BJ (cell line): Measurements from ENCODE around the gene OBP2A. TPM values are rescaled to one million over a fixed set of nuclear protein-coding genes. Genes with fewer than 3 reads are reported as not detected.
A peak's percentile ranks its signal among the peaks of the same experiment; 100 is the strongest.

Experiments used
- CTCF ChIA-PET: fragments of 350-600 bp; formaldehyde crosslinking; extraction: SDS; loops from one replicate; lab custom pipeline; 2021; ENCODE audit warnings: antibody characterized with exemption, inconsistent platforms; lab: Yijun Ruan, JAX
- POLR2A ChIA-PET: fragments of 300-600 bp; sonication (Branson Sonifier 250); formaldehyde crosslinking; extraction: SDS; loops from one replicate; lab custom pipeline; 2021; ENCODE audit warnings: antibody characterized with exemption; lab: Charles Lee
- DNase-seq: peaks from one replicate; pipeline ENCODE4 v3.0.0-alpha.2; 2011; ENCODE audit warnings: low read depth
- H3K27me3 ChIP-seq: 2 replicates; pipeline ENCODE4 v1.6.0; 2011; ENCODE audit warnings: low read length; ENCODE audit not compliant: control insufficient read depth, insufficient read depth
- H3K36me3 ChIP-seq: 2 replicates; pipeline ENCODE4 v1.5.1; 2011; ENCODE audit warnings: low read length; ENCODE audit not compliant: control insufficient read depth, insufficient read depth
- H3K4me3 ChIP-seq: 2 replicates; pipeline ENCODE4 v1.5.1; 2011; ENCODE audit warnings: low read depth, mild to moderate bottlenecking, control low read depth, low read length
- polyA plus RNA-seq: library from polyadenylated mRNA; depleted of rRNA; stranded (reverse); fragments of >200 nt; gene quantifications from 2 replicates; pipeline ENCODE4 v1.2.3, GENCODE V29; 2011
- TF ChIP-seq, protein P1 (sequence below): IDR thresholded peaks from 2 replicates; pipeline ENCODE4 v1.5.1; 2011; ENCODE audit warnings: low read depth, mild to moderate bottlenecking, control low read depth, inconsistent platforms, low read length, moderate library complexity; ENCODE audit not compliant: insufficient read depth

Gene OBP2A
- polyA plus RNA-seq, 1 experiment = not detected

DNA sequence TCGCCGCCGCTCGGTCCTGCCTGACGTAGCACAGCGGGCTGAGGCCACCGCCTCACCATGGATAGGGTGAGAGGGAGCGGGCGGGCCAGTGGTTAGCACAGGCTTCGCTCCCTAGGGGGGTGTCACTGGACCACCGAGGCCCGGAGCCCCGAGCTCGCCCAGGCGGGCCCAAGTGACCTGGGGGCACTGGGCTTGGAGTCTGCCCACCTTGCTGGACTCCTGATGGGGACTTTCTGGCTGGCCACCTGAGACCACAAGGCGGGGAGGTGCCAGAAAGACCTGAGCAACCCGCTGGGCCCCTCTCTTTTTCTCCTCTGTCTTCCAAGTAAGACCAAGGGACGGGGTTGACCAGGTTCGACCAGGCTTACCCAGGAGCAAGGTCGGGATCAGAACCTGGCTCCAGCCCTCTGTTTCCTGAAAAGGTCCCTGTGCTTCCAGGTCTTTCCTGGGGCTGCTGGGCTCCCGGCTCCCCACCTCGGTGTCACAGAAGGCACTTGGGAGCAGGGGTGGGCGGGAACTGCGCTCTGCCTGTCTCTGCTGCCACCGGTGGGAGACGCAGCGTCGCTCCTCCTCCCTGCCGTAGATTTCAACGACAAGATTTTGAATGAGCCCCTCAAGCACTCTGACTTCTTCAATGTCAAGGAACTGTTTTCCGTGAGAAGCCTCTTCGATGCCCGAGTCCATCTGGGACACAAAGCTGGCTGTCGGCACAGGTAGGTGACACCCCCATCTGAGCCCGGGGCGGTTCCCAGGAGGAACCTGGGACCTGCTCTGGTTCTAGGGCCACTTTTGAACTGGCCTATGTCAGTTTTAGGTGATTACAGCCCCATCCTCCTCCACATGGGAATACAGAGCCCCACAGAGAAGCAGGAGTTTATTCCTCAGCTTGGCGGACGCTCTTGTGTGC lies 44.4 kb upstream of the OBP2A start:
- ChIA-PET POLR2A (no interaction called here), CTCF (no interaction called here)
- no peak for DNase-seq
- TF ChIP-seq, protein P1, sequence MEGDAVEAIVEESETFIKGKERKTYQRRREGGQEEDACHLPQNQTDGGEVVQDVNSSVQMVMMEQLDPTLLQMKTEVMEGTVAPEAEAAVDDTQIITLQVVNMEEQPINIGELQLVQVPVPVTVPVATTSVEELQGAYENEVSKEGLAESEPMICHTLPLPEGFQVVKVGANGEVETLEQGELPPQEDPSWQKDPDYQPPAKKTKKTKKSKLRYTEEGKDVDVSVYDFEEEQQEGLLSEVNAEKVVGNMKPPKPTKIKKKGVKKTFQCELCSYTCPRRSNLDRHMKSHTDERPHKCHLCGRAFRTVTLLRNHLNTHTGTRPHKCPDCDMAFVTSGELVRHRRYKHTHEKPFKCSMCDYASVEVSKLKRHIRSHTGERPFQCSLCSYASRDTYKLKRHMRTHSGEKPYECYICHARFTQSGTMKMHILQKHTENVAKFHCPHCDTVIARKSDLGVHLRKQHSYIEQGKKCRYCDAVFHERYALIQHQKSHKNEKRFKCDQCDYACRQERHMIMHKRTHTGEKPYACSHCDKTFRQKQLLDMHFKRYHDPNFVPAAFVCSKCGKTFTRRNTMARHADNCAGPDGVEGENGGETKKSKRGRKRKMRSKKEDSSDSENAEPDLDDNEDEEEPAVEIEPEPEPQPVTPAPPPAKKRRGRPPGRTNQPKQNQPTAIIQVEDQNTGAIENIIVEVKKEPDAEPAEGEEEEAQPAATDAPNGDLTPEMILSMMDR = no peak
- no peaks in the 10 kb centered on the region for H3K27me3 ChIP-seq
- peaks cover 30% of the 10 kb centered on the region for H3K36me3 ChIP-seq
- peak overlapping the region; percentile 91 for H3K4me3 ChIP-seq

DNA sequence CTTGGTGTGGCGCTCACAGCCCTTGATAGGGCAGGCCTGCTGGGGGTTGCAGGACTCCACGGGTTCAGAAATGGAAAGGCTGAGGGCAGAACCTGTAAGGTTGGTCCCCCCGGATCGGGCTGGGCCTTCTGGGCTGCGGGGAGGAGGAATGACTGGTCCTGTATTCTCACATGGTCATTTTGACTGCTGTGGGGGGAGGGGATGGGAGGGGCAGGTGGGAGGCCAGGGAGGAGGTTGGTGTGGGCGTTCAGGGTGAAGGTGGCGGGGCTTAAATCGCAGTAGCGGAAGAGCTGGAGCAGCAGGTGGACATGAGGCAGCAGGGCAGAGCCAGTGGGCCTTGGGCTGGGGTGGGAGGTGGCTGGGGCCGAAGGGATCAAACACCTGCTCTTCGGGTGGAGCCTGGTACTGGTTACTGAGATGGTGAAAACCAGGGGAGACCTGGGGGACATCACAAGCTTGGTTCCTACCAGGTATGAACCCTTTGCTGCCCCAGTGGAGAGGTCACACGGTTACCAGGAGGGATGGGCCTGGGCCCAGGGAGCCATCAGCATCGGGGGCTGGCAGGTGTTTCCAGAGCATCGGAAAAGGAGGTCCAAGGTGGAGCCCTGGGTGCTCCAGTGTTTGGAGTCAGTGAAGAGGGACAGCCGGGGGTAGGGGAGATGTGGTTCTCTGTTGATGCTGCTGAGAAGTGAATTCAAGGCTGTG lies 43.6 kb upstream of the OBP2A start:
- ChIA-PET POLR2A (no interaction called here), CTCF (no interaction called here)
- no peaks in the 10 kb centered on the region for H3K27me3 ChIP-seq
- DNase-seq = no peak
- TF ChIP-seq, protein P1 = no peak
- no peak overlapping the region; the same call in 1 of the 2 replicates for H3K4me3 ChIP-seq
- H3K36me3 ChIP-seq = peaks cover 30% of the 10 kb centered on the region

DNA sequence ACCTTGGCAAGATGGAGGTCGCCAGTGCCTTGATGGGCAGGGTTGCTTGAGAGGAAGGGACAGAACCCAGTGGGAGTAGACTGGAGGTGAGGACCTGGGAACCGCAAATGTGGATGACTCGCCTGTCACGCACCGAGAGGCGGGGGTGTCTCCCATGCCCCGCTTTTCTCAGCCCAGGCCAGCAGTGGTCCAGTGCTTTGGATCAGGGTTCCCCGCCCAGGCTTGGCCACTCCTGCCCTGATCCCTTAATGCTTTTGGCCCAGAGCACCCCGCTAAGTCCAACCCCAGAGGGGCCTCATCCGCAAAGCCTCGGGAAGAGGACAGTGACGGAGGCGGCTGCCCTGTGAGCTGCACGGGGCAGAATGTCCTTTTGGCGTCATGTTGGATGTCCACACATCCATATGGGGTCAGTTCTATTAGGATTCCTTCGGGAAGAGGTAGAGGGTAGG lies 43.0 kb upstream of the OBP2A start:
- H3K4me3 ChIP-seq = no peak overlapping the region
- CTCF ChIA-PET = interaction anchor here (3.3 kb wide), 1 partner anchor 22 kb away, joined by 10 read pairs; no protein-coding TSS in a partner anchor

DNA sequence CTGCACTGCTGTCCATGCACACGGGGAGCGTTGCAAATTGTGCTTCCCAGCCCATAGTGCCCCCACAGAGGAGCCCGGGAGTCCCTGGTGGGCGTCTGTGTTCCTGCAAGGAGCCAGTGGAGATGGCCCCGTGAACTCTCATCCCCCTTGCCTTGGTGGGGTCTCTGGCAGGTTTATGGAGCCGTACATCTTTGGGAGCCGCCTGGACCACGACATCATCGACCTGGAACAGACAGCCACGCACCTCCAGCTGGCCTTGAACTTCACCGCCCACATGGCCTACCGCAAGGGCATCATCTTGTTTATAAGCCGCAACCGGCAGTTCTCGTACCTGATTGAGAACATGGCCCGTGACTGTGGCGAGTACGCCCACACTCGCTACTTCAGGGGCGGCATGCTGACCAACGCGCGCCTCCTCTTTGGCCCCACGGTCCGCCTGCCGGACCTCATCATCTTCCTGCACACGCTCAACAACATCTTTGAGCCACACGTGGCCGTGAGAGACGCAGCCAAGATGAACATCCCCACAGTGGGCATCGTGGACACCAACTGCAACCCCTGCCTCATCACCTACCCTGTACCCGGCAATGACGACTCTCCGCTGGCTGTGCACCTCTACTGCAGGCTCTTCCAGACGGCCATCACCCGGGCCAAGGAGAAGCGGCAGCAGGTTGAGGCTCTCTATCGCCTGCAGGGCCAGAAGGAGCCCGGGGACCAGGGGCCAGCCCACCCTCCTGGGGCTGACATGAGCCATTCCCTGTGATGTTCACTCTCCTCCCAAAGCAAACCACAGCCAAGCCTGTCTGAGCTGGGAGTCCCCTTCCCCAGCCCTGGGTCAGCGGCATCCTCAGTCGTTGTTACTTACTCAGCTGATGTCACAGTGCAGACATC lies 42.3 kb upstream of the OBP2A start:
- POLR2A ChIA-PET = no interaction called here
- TF ChIP-seq, protein P1 = no peak
- H3K4me3 ChIP-seq = no peak overlapping the region
- DNase-seq = no peak
- no peaks in the 10 kb centered on the region for H3K27me3 ChIP-seq
- CTCF ChIA-PET = interaction anchor here (0.7 to 3.3 kb wide), 8 partner anchors 9 to 30 kb away, joined by 3 to 12 read pairs (median 6); no protein-coding TSS in a partner anchor
- peaks cover 30% of the 10 kb centered on the region for H3K36me3 ChIP-seq

More for the DNA sequence above, 43.0 kb upstream of the OBP2A start:
- Histone ChIP-seq H3K36me3 (peaks cover 30% of the 10 kb centered on the region), H3K27me3 (no peaks in the 10 kb centered on the region)
- no peak for DNase-seq
- POLR2A ChIA-PET = no interaction called here
- TF ChIP-seq, protein P1 = no peak
